ENCODE data around the gene VSTM2L.
A peak's percentile ranks its signal among the peaks of the same experiment; 100 is the strongest.

Gene VSTM2L

GRCh38 chr20:37878835-37879599 is 23.9 kb upstream of the VSTM2L start:
- no peak for DNase-seq

- no peak for DNase-seq
Observed at GRCh38 chr20:37879843-37880242, 23.1 kb upstream of the VSTM2L start.

- no peak for DNase-seq
Observed at GRCh38 chr20:37880726-37881591, 22.0 kb upstream of the VSTM2L start.

- DNase-seq = no peak
Observed at GRCh38 chr20:37881601-37882343, 21.2 kb upstream of the VSTM2L start.

GRCh38 chr20:37882961-37883712 is 19.8 kb upstream of the VSTM2L start:
- DNase-seq = no peak

- no peak for DNase-seq
Observed at GRCh38 chr20:37885042-37885441, 17.9 kb upstream of the VSTM2L start.

- no peak for DNase-seq
Observed at GRCh38 chr20:37885593-37886503, 17.1 kb upstream of the VSTM2L start.

- peak; percentile 29 for DNase-seq
Observed at GRCh38 chr20:37886851-37887297, 16.1 kb upstream of the VSTM2L start.

GRCh38 chr20:37888641-37889040 is 14.3 kb upstream of the VSTM2L start:
- DNase-seq = no peak

- no peak for DNase-seq
Observed at GRCh38 chr20:37890108-37890507, 12.8 kb upstream of the VSTM2L start.

- DNase-seq = no peak
Observed at GRCh38 chr20:37890643-37891042, 12.3 kb upstream of the VSTM2L start.

GRCh38 chr20:37892001-37892400 is 10.9 kb upstream of the VSTM2L start:
- DNase-seq = no peak

- DNase-seq = no peak
Observed at GRCh38 chr20:37893566-37894241, 9.2 kb upstream of the VSTM2L start.

- no peak for DNase-seq
Observed at GRCh38 chr20:37894454-37894853, 8.5 kb upstream of the VSTM2L start.

GRCh38 chr20:37895166-37895565 is 7.8 kb upstream of the VSTM2L start:
- no peak for DNase-seq

GRCh38 chr20:37896932-37897548 is 5.9 kb upstream of the VSTM2L start:
- DNase-seq = peak; percentile 11

GRCh38 chr20:37898233-37899104 is 4.5 kb upstream of the VSTM2L start:
- no peak for DNase-seq

GRCh38 chr20:37899105-37900045 is 3.6 kb upstream of the VSTM2L start:
- no peak for DNase-seq

Data from hematopoietic multipotent progenitor cell treated with erythropoietin and hydrocortisone succinate and interleukin-3 and kit ligand, for 8 days (in vitro differentiated cells).